HUES48 (cell line): ENCODE measurements around the gene DAG1.

ENCODE experiments used
- H3K27ac ChIP-seq: one replicate; pipeline ENCODE4 v1.7.0; 2013; ENCODE audit warnings: low read depth, low read length, inconsistent platforms
- H3K27me3 ChIP-seq: 2 replicates; pipeline ENCODE4 v1.6.1; 2013; ENCODE audit warnings: mild to moderate bottlenecking, low read length; ENCODE audit not compliant: control insufficient read depth, insufficient read depth
- H3K36me3 ChIP-seq: 2 replicates; pipeline ENCODE4 v1.6.1; 2013; ENCODE audit warnings: low read length; ENCODE audit not compliant: control insufficient read depth, insufficient read depth
- H3K4me1 ChIP-seq: 2 replicates; pipeline ENCODE4 v1.6.1; 2013; ENCODE audit warnings: mild to moderate bottlenecking, low read length; ENCODE audit not compliant: control insufficient read depth, insufficient read depth
- H3K4me3 ChIP-seq: 2 replicates; pipeline ENCODE4 v1.5.1; 2013; ENCODE audit warnings: mild to moderate bottlenecking, low read depth, low read length
- H3K9ac ChIP-seq: 2 replicates; pipeline ENCODE4 v1.6.1; 2013; ENCODE audit warnings: mild to moderate bottlenecking, low read depth, low read length, moderate library complexity
- H3K9me3 ChIP-seq: 2 replicates; pipeline ENCODE4 v1.6.1; 2013; ENCODE audit warnings: low read length; ENCODE audit not compliant: control insufficient read depth, insufficient read depth

Gene DAG1

DNA sequence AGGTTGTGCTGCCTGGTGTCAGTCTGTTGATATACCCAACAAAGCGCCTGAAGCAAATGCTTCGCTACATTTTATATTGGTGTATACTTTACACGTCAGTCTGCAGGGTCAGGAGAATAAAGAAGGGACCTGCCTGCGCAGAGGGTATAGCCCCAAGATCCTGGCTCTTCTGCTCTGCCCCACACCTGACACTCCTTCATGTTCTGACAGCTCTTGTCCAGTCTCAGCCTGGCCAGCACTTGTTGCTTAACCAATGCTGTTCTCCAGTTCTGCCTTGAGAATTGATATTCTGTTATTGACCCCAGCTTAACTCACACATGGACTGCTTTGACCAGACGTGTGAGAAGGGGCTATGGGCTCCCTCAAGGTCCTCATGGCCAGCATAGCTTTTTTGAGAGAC is 48.4 kb downstream of the DAG1 start:
- Histone ChIP-seq H3K27ac (no peak overlapping the region), H3K9me3 (no peaks in the 10 kb centered on the region), H3K4me3 (no peak overlapping the region), H3K36me3 (peaks cover 49% of the 10 kb centered on the region), H3K27me3 (no peaks in the 10 kb centered on the region), H3K9ac (no peak overlapping the region), H3K4me1 (no peaks in the 10 kb centered on the region)

DNA sequence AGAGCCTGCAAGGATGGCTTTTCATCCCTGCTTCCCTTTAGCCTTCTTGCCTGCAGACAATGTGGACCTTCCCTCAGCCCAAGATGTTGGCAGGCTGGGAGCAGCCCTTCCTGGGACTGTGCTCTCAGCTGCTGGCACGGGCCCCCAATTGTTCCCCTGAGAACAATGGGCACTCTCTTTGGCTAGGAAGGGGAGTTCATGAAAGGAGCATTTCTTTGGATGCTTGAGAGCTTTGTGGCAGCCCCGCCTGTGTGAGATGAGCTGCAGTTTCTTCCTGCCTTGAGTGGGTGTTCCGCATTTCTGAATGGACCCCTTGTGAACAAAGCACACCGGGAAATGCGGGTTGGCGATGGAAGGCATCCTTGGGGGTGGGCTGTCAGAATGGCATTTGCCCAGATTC is 49.2 kb downstream of the DAG1 start:
- H3K36me3 ChIP-seq = peaks cover 47% of the 10 kb centered on the region
- no peaks in the 10 kb centered on the region for H3K9me3 ChIP-seq
- H3K4me3 ChIP-seq = no peak overlapping the region
- H3K27ac ChIP-seq = no peak overlapping the region
- no peaks in the 10 kb centered on the region for H3K27me3 ChIP-seq
- no peaks in the 10 kb centered on the region for H3K4me1 ChIP-seq
- no peak overlapping the region for H3K9ac ChIP-seq

DNA sequence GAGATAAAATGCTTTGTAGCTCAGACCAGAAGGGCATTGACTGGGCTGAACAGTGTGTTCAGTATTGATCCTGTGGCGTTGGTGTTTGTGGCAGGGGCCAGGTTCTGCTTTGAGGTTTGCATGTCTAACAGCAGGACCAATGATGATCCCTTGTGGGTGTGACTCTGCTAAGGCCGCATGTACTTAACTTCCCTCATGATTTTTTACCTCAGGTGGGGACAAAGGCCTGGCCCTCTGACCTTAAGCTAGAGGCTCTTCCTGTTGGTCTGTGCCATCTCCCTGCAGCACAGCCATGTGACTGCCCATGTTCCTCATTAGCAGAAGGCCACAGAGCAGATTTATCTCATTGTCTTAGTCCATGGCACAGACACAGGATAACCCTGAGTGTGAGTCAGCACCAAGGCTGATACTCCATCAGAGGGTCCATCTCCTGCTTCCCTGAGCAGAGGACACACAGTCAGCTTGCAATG is 49.9 kb downstream of the DAG1 start:
- no peaks in the 10 kb centered on the region for H3K9me3 ChIP-seq
- H3K4me1 ChIP-seq = no peaks in the 10 kb centered on the region
- H3K36me3 ChIP-seq = peaks cover 46% of the 10 kb centered on the region
- no peak overlapping the region for H3K4me3 ChIP-seq
- no peak overlapping the region for H3K9ac ChIP-seq
- H3K27me3 ChIP-seq = no peaks in the 10 kb centered on the region
- H3K27ac ChIP-seq = no peak overlapping the region

DNA sequence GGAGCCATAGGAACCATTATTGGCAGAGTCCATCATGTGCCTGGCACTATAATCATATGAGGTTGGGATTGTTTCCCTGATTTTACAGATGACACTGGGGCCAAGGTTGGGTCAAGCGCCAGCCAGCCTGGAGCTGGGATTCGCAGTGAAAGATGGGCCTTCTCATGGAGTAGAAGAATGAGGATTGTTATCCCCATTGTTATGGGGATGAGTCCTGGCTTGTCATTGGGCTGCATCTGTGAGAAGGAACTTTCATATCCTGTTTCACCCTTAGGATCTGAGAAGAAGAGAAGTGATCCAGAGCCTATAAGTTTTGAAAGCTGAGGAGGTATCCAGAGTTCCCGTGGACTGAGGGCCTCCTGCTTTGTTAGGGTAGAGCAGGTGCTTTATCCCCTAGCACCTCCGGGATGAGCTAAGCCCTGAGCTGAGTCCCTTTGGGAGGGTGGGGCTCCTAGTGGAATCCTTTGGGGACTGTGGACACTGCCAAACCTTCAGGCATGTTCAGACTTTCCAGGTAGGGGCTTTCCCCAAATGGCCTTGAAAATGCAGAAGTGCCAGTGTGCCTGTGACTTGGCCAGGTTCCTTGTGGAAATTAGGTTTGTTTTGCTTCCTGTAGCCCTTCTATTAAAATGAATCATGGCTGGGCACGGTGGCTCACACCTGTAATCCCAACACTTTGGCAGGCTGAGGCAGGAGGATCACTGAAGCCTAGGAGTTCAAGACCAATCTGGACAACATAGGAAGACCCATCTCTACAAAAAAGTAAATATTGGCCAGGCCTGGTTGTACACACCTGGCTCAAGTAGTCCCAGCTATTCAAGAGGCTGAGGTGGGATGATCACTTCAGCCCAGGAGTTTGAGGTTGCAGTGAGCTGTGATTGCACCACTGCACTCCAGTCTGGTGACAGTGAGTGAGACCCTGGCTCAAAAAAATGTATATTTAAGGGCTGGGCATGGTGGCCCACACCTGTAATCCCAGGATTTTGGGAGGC is 54.0 kb downstream of the DAG1 start:
- Histone ChIP-seq H3K36me3 (peaks cover 11% of the 10 kb centered on the region; the same call in 1 of the 2 replicates), H3K9ac (no peak overlapping the region), H3K4me3 (no peak overlapping the region), H3K9me3 (no peaks in the 10 kb centered on the region), H3K27ac (no peak overlapping the region), H3K4me1 (no peaks in the 10 kb centered on the region), H3K27me3 (no peaks in the 10 kb centered on the region)

GRCh38 chr3:49529567-49529966 is 59.5 kb downstream of the DAG1 start:
- Histone ChIP-seq H3K4me3 (no peak overlapping the region), H3K9ac (no peak overlapping the region), H3K36me3 (peaks cover 36% of the 10 kb centered on the region)

GRCh38 chr3:49530231-49530630 is 60.2 kb downstream of the DAG1 start:
- H3K36me3 ChIP-seq = peaks cover 36% of the 10 kb centered on the region
- H3K9ac ChIP-seq = no peak overlapping the region

More at GRCh38 chr3:49529567-49529966, 59.5 kb downstream of the DAG1 start:
- H3K27me3 ChIP-seq = no peaks in the 10 kb centered on the region
- no peaks in the 10 kb centered on the region for H3K9me3 ChIP-seq
- H3K27ac ChIP-seq = no peak overlapping the region
- H3K4me1 ChIP-seq = peaks cover 2% of the 10 kb centered on the region; the same call in 1 of the 2 replicates

DNA sequence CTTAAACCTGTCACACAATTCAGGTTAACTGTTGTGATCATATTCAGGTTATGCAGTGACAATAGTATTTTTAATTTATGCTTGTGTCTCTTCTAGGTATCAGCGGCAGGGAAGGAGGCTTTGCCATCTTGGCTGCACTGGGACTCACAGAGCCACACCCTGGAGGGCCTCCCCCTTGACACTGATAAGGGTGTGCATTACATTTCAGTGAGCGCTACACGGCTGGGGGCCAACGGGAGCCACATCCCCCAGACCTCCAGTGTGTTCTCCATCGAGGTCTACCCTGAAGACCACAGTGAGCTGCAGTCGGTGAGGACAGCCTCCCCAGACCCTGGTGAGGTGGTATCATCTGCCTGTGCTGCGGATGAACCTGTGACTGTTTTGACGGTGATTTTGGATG is 60.6 kb downstream of the DAG1 start:
- Histone ChIP-seq H3K4me1 (peaks cover 6% of the 10 kb centered on the region; the same call in 1 of the 2 replicates), H3K9ac (no peak overlapping the region), H3K4me3 (no peak overlapping the region), H3K9me3 (no peaks in the 10 kb centered on the region), H3K27me3 (no peaks in the 10 kb centered on the region), H3K36me3 (peaks cover 36% of the 10 kb centered on the region), H3K27ac (no peak overlapping the region)

More at GRCh38 chr3:49530231-49530630, 60.2 kb downstream of the DAG1 start:
- no peak overlapping the region for H3K27ac ChIP-seq
- H3K4me3 ChIP-seq = no peak overlapping the region
- H3K4me1 ChIP-seq = peaks cover 6% of the 10 kb centered on the region; the same call in 1 of the 2 replicates
- H3K27me3 ChIP-seq = no peaks in the 10 kb centered on the region
- no peaks in the 10 kb centered on the region for H3K9me3 ChIP-seq

DNA sequence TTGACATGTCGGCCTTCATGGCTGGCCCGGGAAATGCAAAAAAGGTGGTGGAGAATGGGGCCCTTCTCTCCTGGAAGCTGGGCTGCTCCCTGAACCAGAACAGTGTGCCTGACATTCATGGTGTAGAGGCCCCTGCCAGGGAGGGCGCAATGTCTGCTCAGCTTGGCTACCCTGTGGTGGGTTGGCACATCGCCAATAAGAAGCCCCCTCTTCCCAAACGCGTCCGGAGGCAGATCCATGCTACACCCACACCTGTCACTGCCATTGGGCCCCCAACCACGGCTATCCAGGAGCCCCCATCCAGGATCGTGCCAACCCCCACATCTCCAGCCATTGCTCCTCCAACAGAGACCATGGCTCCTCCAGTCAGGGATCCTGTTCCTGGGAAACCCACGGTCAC is 61.2 kb downstream of the DAG1 start:
- H3K4me1 ChIP-seq = peaks cover 6% of the 10 kb centered on the region; the same call in 1 of the 2 replicates
- peaks cover 36% of the 10 kb centered on the region for H3K36me3 ChIP-seq
- no peaks in the 10 kb centered on the region for H3K27me3 ChIP-seq
- H3K27ac ChIP-seq = no peak overlapping the region
- no peak overlapping the region for H3K9ac ChIP-seq
- H3K4me3 ChIP-seq = no peak overlapping the region
- H3K9me3 ChIP-seq = no peaks in the 10 kb centered on the region

DNA sequence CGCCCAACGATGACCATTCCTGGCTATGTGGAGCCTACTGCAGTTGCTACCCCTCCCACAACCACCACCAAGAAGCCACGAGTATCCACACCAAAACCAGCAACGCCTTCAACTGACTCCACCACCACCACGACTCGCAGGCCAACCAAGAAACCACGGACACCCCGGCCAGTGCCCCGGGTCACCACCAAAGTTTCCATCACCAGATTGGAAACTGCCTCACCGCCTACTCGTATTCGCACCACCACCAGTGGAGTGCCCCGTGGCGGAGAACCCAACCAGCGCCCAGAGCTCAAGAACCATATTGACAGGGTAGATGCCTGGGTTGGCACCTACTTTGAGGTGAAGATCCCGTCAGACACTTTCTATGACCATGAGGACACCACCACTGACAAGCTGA is 61.6 kb downstream of the DAG1 start:
- no peaks in the 10 kb centered on the region for H3K9me3 ChIP-seq
- H3K27ac ChIP-seq = no peak overlapping the region
- H3K36me3 ChIP-seq = peaks cover 36% of the 10 kb centered on the region
- H3K4me1 ChIP-seq = peaks cover 6% of the 10 kb centered on the region; the same call in 1 of the 2 replicates
- no peak overlapping the region for H3K9ac ChIP-seq
- H3K4me3 ChIP-seq = no peak overlapping the region
- H3K27me3 ChIP-seq = no peaks in the 10 kb centered on the region

- Histone ChIP-seq H3K27ac (no peak overlapping the region), H3K4me3 (no peak overlapping the region), H3K9me3 (no peaks in the 10 kb centered on the region), H3K4me1 (peaks cover 6% of the 10 kb centered on the region; the same call in 1 of the 2 replicates), H3K36me3 (peaks cover 36% of the 10 kb centered on the region), H3K9ac (no peak overlapping the region), H3K27me3 (no peaks in the 10 kb centered on the region)
Measured at GRCh38 chr3:49533031-49533430, 63.0 kb downstream of the DAG1 start.
